HCT116 (cell line): ENCODE data around the gene CD99. TPM values are rescaled to one million over a fixed set of nuclear protein-coding genes. Genes with fewer than 3 reads are reported as not detected.

ENCODE experiments used
- ATAC-seq: fragments of 200-7000 bp; cut with Tn5 transposase; 2 replicates; pipeline ENCODE4 v1.9.1; 2020; ENCODE audit warnings: mild to moderate bottlenecking, moderate library complexity
- BruUV-seq: library from RNA; stranded (reverse); fragments of 400-500 nt; replicated peaks from 2 replicates; lab custom pipeline; 2021; lab: Mats Ljungman, UMichigan
- CTCF ChIA-PET: fragments of 300-600 bp; sonication (Branson Sonifier 250); formaldehyde crosslinking; loops from one replicate; lab custom pipeline; 2021; ENCODE audit warnings: antibody characterized with exemption; lab: Charles Lee
- POLR2A ChIA-PET: fragments of 300-600, 350-600 bp; sonication (Branson Sonifier 250); formaldehyde crosslinking; loops from one replicate; lab custom pipeline; 2021; ENCODE audit warnings: antibody characterized with exemption; lab: Charles Lee
- RAD21 ChIA-PET, 2 experiments: fragments of 300-600 bp; sonication (Branson Sonifier 250); formaldehyde crosslinking; loops; one replicate each; lab custom pipeline; 2023; ENCODE audit warnings: low total read pairs in 2 of 2; ENCODE audit not compliant: uncharacterized antibody in 2 of 2, unreplicated experiment in 2 of 2, low non-redundant PET in 1 of 2; lab: Charles Lee
- DNase-seq: peaks from one replicate; pipeline ENCODE4 v3.0.0-alpha.2; 2010; ENCODE audit warnings: low read depth, low spot score
- H2AFZ ChIP-seq: fragments of 200-600 bp; shearing (Covaris generic), sonication (generic); 2 replicates; pipeline ENCODE4 v1.6.1; 2017; ENCODE audit warnings: low read depth, mixed run types, mixed read lengths, antibody characterized with exemption, low read length; ENCODE audit not compliant: poor library complexity, severe bottlenecking
- H3K27ac ChIP-seq: 2 replicates; pipeline ENCODE4 v1.5.1; 2012; ENCODE audit warnings: low read depth, low read length
- H3K27me3 ChIP-seq: fragments of 200-600 bp; sonication (generic); 2 replicates; pipeline ENCODE4 v1.6.1; 2016; ENCODE audit warnings: mixed run types, low read length, mixed read lengths; ENCODE audit not compliant: insufficient read depth
- H3K36me3 ChIP-seq, 2 experiments: fragments of 200-500 bp in 1 of 2; fragments of 200-600 bp in 1 of 2; sonication (Bioruptor generic) in 1 of 2; sonication (generic) in 1 of 2; 2 replicates each; pipeline versions ENCODE4 v1.5.1 to v1.6.1; 2014 to 2016; ENCODE audit warnings: low read length in 2 of 2, inconsistent platforms in 1 of 2, mixed read lengths in 1 of 2, mixed run types in 1 of 2; ENCODE audit not compliant: insufficient read depth in 2 of 2, control insufficient read depth in 1 of 2
- H3K4me1 ChIP-seq, 2 experiments: fragments of 200-600 bp in 1 of 2; sonication (generic) in 1 of 2; 2 replicates each; pipeline versions ENCODE4 v1.5.1 to v1.6.1; 2012 to 2017; ENCODE audit warnings: low read length in 2 of 2, inconsistent platforms in 1 of 2, mild to moderate bottlenecking in 1 of 2, mixed read lengths in 1 of 2, mixed run types in 1 of 2, moderate library complexity in 1 of 2; ENCODE audit not compliant: insufficient read depth in 2 of 2, control insufficient read depth in 1 of 2
- H3K4me2 ChIP-seq: fragments of 200-600 bp; sonication (generic); 2 replicates; pipeline ENCODE4 v1.6.1; 2017; ENCODE audit warnings: mixed run types, low read length, mixed read lengths
- H3K4me3 ChIP-seq, 2 experiments: fragments of 200-600 bp in 1 of 2; sonication (generic) in 1 of 2; replicated peaks in 1 of 2; 2 replicates each; pipeline ENCODE4 v1.5.1; 2011 to 2016; ENCODE audit warnings: low read length in 2 of 2, control low read depth in 1 of 2, low read depth in 1 of 2, mild to moderate bottlenecking in 1 of 2, mixed read lengths in 1 of 2, mixed run types in 1 of 2
- H3K79me2 ChIP-seq: fragments of 200-600 bp; sonication (generic); 2 replicates; pipeline ENCODE4 v1.6.1; 2017; ENCODE audit warnings: mild to moderate bottlenecking, mixed run types, low read length, moderate library complexity, mixed read lengths; ENCODE audit not compliant: insufficient read depth
- H3K9ac ChIP-seq: fragments of 200-600 bp; sonication (generic); 2 replicates; pipeline ENCODE4 v1.6.1; 2016; ENCODE audit warnings: low read length, mixed read lengths
- H3K9me2 ChIP-seq: fragments of 200-600 bp; sonication (generic), shearing (Covaris generic); 2 replicates; pipeline ENCODE4 v1.6.1; 2017; ENCODE audit warnings: mixed run types, mild to moderate bottlenecking, moderate library complexity; ENCODE audit not compliant: insufficient read depth
- H3K9me3 ChIP-seq, 2 experiments: fragments of 200-500 bp in 1 of 2; fragments of 200-600 bp in 1 of 2; sonication (Bioruptor generic) in 1 of 2; sonication (generic) in 1 of 2; 2 replicates each; pipeline ENCODE4 v1.6.1; 2014 to 2017; ENCODE audit warnings: low read length in 2 of 2, mixed read lengths in 2 of 2, inconsistent platforms in 1 of 2, low read depth in 1 of 2, mild to moderate bottlenecking in 1 of 2, mixed run types in 1 of 2, moderate library complexity in 1 of 2; ENCODE audit not compliant: control insufficient read depth in 1 of 2, insufficient read depth in 1 of 2
- H4K20me1 ChIP-seq: fragments of 200-600 bp; sonication (generic), shearing (Covaris generic); 2 replicates; pipeline ENCODE4 v1.6.1; 2017; ENCODE audit warnings: mixed run types, mild to moderate bottlenecking, moderate library complexity; ENCODE audit not compliant: insufficient read depth
- ATF3 ChIP-seq: IDR thresholded peaks from 2 replicates; pipeline ENCODE4 v1.6.1; 2012
- CBX3 ChIP-seq: IDR thresholded peaks from 2 replicates; pipeline ENCODE4 v1.6.1; 2012; ENCODE audit warnings: low read depth
- CEBPB ChIP-seq: IDR thresholded peaks from 2 replicates; pipeline ENCODE4 v1.6.1; 2012; ENCODE audit warnings: low read depth
- EZH2 ChIP-seq: fragments of 200-600 bp; sonication (generic); IDR thresholded peaks from 2 replicates; pipeline ENCODE4 v1.6.1; 2017; ENCODE audit warnings: antibody characterized with exemption, mixed run types
- JUND ChIP-seq: IDR thresholded peaks from 2 replicates; pipeline ENCODE4 v1.6.1; 2012
- POLR2A ChIP-seq: IDR thresholded peaks from 2 replicates; pipeline ENCODE4 v1.7.0; 2011; ENCODE audit warnings: borderline replicate concordance; ENCODE audit not compliant: insufficient read depth, insufficient read length; ENCODE audit errors: extremely low read depth
- POLR2AphosphoS5 ChIP-seq: IDR thresholded peaks from 2 replicates; pipeline ENCODE4 v1.6.1; 2011; ENCODE audit warnings: mild to moderate bottlenecking, low read depth, low read length, moderate library complexity
- REST ChIP-seq: IDR thresholded peaks from 2 replicates; pipeline ENCODE4 v1.6.1; 2012; ENCODE audit warnings: low read depth
- SIN3A ChIP-seq: IDR thresholded peaks from 2 replicates; pipeline ENCODE4 v1.6.1; 2012; ENCODE audit warnings: low read depth
- intact Hi-C: fragments of 100-400 bp; cut with micrococcal nuclease; formaldehyde crosslinking; loops from 2 replicates; pipeline ENCODE4 v1.10.0; 2022
- total RNA-seq: library from RNA; stranded (reverse); gene quantifications from one replicate; pipeline ENCODE4 v1.2.1, GENCODE V29; 2021; ENCODE audit not compliant: unreplicated experiment

CD99 gene
- total RNA-seq, 1 experiment from 2014 or later, result 59.6 TPM

- Histone ChIP-seq H3K27me3 (no peaks in the 10 kb centered on the region), H3K36me3 (peaks cover 0 to 10% of the 10 kb centered on the region in 2 experiments; a peak in 1 of 4 replicates), H3K79me2 (no peaks in the 10 kb centered on the region), H3K9ac (no peak overlapping the region), H3K27ac (no peak overlapping the region), H3K9me2 (no peaks in the 10 kb centered on the region), H3K4me3 (no peak overlapping the region), H3K9me3 (no peaks in the 10 kb centered on the region), H2AFZ (no peak overlapping the region), H4K20me1 (no peaks in the 10 kb centered on the region), H3K4me2 (no peak overlapping the region), H3K4me1 (no peaks in the 10 kb centered on the region)
- BruUV-seq, result no TSS peak
- ChIA-PET CTCF (no interaction called here), POLR2A (no interaction called here), RAD21 (no interaction called here)
- ATAC-seq, result no peak
- intact Hi-C loops, result no loop called here
- no peak for DNase-seq
- TF ChIP-seq CBX3 (no peak), SIN3A (no peak), POLR2A (no peak), ATF3 (no peak), POLR2AphosphoS5 (no peak), EZH2 (no peak), JUND (no peak), REST (no peak), CEBPB (no peak)
These were observed 28.8 kb downstream of the CD99 start for GRCh38 chrX:2719774-2720447.
